Measurements from ENCODE around the gene WNT3. TPM values are rescaled to one million over a fixed set of nuclear protein-coding genes. Genes with fewer than 3 reads are reported as not detected.
"Not testable (repeated sequence)": the region's sequence is repeated elsewhere in the genome, so short reads cannot be mapped to it uniquely, and the experiment has no call there.

Gene WNT3
- total and polyA plus RNA-seq, 11 donors = 0.32 to 2.2 (median 1.2) TPM

GRCh38 chr17:46763416-46763815 is 55.1 kb downstream of the WNT3 start:
- 77 to 88% (median 80%) methylated on average over 3 of the region's 3 CpGs for WGBS, 4 donors
- H3K9me3 ChIP-seq = no peaks in the 10 kb centered on the region
- TF ChIP-seq POLR2A (IDR thresholded peaks at IDR 0.05) = no peak
- TF ChIP-seq CTCF (IDR thresholded peaks at IDR 0.05) = no peak
- intact Hi-C loops (cut with DNase I) = loop anchor here in 3 of 10 donors (2.0 to 10.0 kb wide), 3 partner anchors 19 to 51 kb away; partner anchors contain the start of gene WNT3 (in 1 of the 3)
- no peak overlapping the region for H3K27ac ChIP-seq
- ATAC-seq (no peak), DNase-seq (no peak)
- H3K4me1 ChIP-seq = peaks cover 7 to 24% (median 18%) of the 10 kb centered on the region in 12 donors
- H3K36me3 ChIP-seq = peaks cover 0 to 14% (median under 1%) of the 10 kb centered on the region in 9 donors
- no peaks in the 10 kb centered on the region for H3K27me3 ChIP-seq
- no peak overlapping the region for H3K4me3 ChIP-seq

- WGBS, 4 donors = 92 to 94% (median 93%) methylated on average over 9 of the region's 9 CpGs
- Histone ChIP-seq H3K4me3 (no peak overlapping the region), H3K27ac (no peak overlapping the region), H3K36me3 (peaks cover 0 to 57% (median 29%) of the 10 kb centered on the region in 9 donors), H3K27me3 (no peaks in the 10 kb centered on the region), H3K4me1 (peaks cover 0 to 6% (median 1%) of the 10 kb centered on the region in 12 donors), H3K9me3 (no peaks in the 10 kb centered on the region)
- DNase-seq (no peak), ATAC-seq (no peak)
- TF ChIP-seq POLR2A (IDR thresholded peaks at IDR 0.05) (no peak), CTCF (IDR thresholded peaks at IDR 0.05) (no peak)
- intact Hi-C loops (cut with DNase I) = no loop called here
Measured at GRCh38 chr17:46759141-46759540, 59.4 kb downstream of the WNT3 start.

- Histone ChIP-seq H3K27me3 (no peaks in the 10 kb centered on the region), H3K4me3 (no peak overlapping the region), H3K36me3 (peaks cover 0 to 62% (median 32%) of the 10 kb centered on the region in 9 donors), H3K27ac (no peak overlapping the region), H3K9me3 (no peaks in the 10 kb centered on the region), H3K4me1 (peaks cover 0 to under 1% (median 0%) of the 10 kb centered on the region in 12 donors)
- DNase-seq (no peak), ATAC-seq (no peak)
- WGBS, 4 donors = 96 to 99% (median 96%) methylated on average over 5 of the region's 5 CpGs
- TF ChIP-seq POLR2A (IDR thresholded peaks at IDR 0.05) (no peak), CTCF (IDR thresholded peaks at IDR 0.05) (no peak)
- intact Hi-C loops (cut with DNase I) = no loop called here
Measured at GRCh38 chr17:46758614-46759013, 59.9 kb downstream of the WNT3 start.

GRCh38 chr17:46757588-46757987 is 60.9 kb downstream of the WNT3 start:
- peaks cover 0 to 72% (median 42%) of the 10 kb centered on the region in 9 donors for H3K36me3 ChIP-seq
- H3K27ac ChIP-seq; H3K4me3 ChIP-seq; DNase-seq; intact Hi-C loops (cut with DNase I); ATAC-seq; H3K4me1 ChIP-seq; H3K9me3 ChIP-seq; H3K27me3 ChIP-seq: not testable (repeated sequence)
- 89 to 96% (median 92%) methylated on average over 4 of the region's 4 CpGs for WGBS, 4 donors

- TF ChIP-seq CTCF (IDR thresholded peaks at IDR 0.05) = no peak
- no peak for TF ChIP-seq POLR2A (IDR thresholded peaks at IDR 0.05)
- no peak overlapping the region for H3K27ac ChIP-seq
- no peaks in the 10 kb centered on the region for H3K27me3 ChIP-seq
- no peaks in the 10 kb centered on the region for H3K9me3 ChIP-seq
- H3K4me1 ChIP-seq = no peaks in the 10 kb centered on the region
- H3K4me3 ChIP-seq = no peak overlapping the region
- ATAC-seq (no peak), DNase-seq (no peak)
- peaks cover 0 to 80% (median 50%) of the 10 kb centered on the region in 9 donors for H3K36me3 ChIP-seq
- 88 to 92% (median 89%) methylated on average over 2 of the region's 2 CpGs for WGBS, 4 donors
- intact Hi-C loops (cut with DNase I) = no loop called here
Measured at GRCh38 chr17:46756861-46757260, 61.6 kb downstream of the WNT3 start.

Data from heart left ventricle (tissue), 16 donors.